Nucleus accumbens (tissue), 56 donors: ENCODE results near the gene RASSF5.
"Not testable (repeated sequence)": the region's sequence is repeated elsewhere in the genome, so short reads cannot be mapped to it uniquely, and the experiment has no call there.

Experiments
- DNase-seq, 56 donors: peaks; one replicate each; lab custom pipeline; 2025; lab: John Stamatoyannopoulos, UW

Gene RASSF5

GRCh38 chr1:206581114-206581497 lies 73.8 kb downstream of the RASSF5 start:
- DNase-seq = not testable (repeated sequence)

GRCh38 chr1:206581571-206581981 lies 74.2 kb downstream of the RASSF5 start:
- DNase-seq = peak in 9 of 56 donors; percentile 8 to 41 (median 17)

DNA sequence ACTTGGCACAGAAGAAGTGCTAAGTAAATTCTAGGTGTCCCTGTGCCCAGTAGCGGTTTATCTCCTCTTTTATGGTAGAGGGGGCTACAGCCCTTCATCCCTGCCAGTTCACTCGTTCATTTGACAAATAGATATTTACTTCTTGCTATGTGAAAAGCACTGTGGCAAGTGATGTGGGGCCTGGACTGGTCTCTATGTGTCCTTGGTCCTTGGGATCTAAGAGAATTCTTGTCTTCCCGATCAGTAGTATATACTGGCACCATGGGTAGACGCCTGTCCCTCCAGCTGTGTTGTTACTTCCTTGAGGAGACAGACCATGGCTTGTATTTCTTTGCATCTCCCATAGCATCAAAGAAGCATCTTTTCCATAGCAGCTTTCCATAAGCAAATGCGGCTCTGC lies 75.2 kb downstream of the RASSF5 start:
- DNase-seq = no peak

GRCh38 chr1:206582971-206583706 lies 75.8 kb downstream of the RASSF5 start:
- peak in 18 of 56 donors; percentile 8 to 62 (median 30) for DNase-seq

- DNase-seq = peak in 48 of 56 donors; percentile 15 to 91 (median 54)
Measured at GRCh38 chr1:206583707-206584648, 76.6 kb downstream of the RASSF5 start.

DNA sequence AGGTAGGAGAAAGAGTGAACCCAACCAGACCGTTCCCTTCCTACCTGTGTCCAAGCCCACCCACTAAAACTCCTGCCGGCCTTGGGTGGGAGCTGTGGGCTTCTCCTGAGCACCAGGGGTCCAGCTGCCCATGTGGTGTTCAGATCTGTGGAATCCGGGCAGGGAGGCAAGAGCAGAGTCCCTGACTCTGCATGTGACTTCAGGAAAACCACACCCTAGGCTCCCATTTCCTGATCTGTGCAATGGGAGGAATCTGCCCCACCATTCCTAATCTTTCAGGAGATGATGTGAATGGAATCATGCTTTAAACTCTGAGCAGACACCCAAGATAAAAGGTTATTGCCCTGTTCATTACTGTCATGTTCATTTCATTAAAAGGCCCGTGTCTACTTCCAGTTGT lies 77.4 kb downstream of the RASSF5 start:
- DNase-seq = no peak

DNA sequence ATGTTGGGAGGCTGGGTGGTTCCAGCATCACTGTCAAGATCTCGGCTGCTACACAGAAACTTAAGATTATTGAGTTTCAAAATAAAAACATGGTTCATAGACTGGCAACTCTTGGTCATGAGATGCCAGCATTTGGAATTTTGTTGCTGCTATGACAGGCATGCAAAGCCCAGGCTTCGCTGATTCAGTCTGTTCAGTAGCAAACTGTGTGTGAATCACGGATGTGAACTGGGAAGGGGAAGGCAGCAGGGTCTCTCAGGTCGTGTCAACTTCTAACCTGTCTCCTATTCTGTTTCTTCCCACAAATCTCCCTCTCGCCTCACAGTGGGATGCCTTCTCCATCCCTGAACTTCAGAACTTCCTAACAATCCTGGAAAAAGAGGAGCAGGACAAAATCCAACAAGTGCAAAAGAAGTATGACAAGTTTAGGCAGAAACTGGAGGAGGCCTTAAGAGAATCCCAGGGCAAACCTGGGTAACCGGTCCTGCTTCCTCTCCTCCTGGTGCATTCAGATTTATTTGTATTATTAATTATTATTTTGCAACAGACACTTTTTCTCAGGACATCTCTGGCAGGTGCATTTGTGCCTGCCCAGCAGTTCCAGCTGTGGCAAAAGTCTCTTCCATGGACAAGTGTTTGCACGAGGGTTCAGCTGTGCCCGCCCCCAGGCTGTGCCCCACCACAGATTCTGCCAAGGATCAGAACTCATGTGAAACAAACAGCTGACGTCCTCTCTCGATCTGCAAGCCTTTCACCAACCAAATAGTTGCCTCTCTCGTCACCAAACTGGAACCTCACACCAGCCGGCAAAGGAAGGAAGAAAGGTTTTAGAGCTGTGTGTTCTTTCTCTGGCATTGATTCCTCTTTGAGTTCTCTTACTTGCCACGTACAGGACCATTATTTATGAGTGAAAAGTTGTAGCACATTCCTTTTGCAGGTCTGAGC lies 79.4 kb downstream of the RASSF5 start:
- DNase-seq = no peak

DNA sequence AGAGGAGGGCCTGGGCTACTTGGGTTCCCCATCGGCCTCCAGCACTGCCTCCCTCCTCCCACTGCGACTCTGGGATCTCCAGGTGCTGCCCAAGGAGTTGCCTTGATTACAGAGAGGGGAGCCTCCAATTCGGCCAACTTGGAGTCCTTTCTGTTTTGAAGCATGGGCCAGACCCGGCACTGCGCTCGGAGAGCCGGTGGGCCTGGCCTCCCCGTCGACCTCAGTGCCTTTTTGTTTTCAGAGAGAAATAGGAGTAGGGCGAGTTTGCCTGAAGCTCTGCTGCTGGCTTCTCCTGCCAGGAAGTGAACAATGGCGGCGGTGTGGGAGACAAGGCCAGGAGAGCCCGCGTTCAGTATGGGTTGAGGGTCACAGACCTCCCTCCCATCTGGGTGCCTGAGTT lies 80.6 kb downstream of the RASSF5 start:
- DNase-seq = no peak

- no peak for DNase-seq
Measured at GRCh38 chr1:206588492-206588891, 81.2 kb downstream of the RASSF5 start.

- DNase-seq = no peak
Measured at GRCh38 chr1:206589206-206589605, 81.9 kb downstream of the RASSF5 start.

DNA sequence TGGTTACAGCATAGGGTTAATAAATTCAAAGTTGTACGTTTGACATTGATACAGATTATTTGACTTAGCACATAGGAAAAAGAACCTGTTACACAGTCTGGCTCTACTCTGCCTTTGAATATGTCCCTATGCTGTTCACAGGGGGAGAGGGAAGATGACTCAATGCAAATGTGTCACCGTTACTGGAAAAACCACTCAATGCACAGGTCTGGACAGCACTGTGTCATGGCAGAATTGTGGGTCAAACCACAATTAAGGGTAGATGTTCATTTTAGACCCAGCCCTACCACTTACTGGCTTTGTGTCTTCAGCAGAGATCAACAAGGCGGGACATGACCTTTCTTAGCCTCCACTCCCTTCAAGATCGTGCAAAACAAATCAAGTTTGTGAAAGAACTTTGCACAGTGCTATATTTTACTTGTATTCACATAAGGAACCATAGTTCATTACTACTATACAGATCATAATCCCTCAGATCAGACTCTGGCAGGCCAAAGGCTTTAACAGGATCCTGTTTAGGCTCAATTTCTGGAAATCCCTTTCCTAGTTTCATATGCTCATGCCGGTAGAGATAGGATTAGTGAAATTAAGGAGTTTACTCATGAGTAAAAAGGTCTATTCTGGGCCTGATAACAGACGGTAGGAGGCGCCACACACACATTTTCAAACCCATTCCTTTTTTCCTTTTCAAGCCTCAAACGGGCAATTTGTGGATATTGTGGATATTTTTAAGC lies 82.9 kb downstream of the RASSF5 start:
- DNase-seq = no peak

DNA sequence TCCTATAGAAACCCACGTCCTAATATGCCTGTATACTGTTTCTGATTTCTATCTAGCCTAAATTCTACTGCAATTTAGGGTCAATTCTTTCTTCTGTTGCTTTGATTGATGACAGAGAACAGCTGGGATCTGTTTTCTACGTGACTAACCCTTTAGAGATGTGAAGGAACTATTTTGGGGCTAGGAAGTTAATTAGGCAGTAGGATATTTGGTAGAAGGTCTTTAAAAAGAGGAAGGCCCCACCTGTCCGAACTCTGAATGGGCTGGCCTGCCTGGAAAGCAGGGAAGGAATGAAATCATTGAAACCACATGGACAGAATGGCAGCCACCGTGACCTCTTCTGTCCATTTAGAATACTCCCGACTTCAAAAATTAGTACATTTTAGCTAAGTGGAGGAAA lies 83.9 kb downstream of the RASSF5 start:
- DNase-seq = no peak

GRCh38 chr1:206591696-206592095 lies 84.4 kb downstream of the RASSF5 start:
- DNase-seq = no peak

GRCh38 chr1:206593351-206593925 lies 86.1 kb downstream of the RASSF5 start:
- no peak for DNase-seq

DNA sequence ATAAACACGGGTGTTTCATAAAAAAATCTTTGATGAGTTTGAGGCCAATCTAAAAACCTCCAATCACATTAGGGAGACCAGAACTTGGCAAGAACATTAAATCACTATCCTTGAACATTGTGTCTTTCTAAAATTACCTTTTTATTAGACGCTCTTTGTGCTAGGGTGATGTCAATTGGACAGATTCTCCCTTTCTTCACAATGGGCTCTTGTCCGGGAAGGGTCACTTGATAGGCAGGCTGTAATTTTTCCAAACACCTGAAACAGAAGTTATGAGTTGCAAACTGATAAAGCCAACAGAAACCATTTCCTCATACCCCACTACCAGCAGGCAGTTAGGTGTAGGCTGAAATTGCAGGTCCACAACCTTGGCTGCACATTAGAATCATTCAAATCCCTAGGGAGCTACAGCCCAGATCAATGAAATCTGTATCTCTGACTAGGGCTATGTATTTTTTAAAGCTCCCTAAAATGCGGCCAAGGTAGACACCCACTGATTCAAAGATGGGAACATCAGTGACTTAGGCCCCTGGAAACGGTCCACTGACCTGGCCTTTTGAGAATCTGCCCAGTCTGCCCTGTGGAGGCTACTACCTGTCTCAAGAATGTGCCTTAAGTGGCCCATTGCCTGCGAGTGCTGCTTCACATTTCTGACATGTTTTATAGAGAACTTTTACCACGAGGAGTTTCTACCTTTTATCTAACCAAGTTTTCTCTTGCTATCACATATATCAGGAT lies 88.4 kb downstream of the RASSF5 start:
- no peak for DNase-seq

GRCh38 chr1:206596319-206596666 lies 89.0 kb downstream of the RASSF5 start:
- no peak for DNase-seq

- DNase-seq = no peak
Measured at GRCh38 chr1:206600527-206600926, 93.2 kb downstream of the RASSF5 start.

GRCh38 chr1:206604861-206605260 lies 97.5 kb downstream of the RASSF5 start:
- DNase-seq = no peak

GRCh38 chr1:206606867-206607266 lies 99.5 kb downstream of the RASSF5 start:
- DNase-seq = no peak
